Lower leg skin (tissue), 4 donors: ENCODE measurements around the gene ATAD2B. TPM values are rescaled to one million over a fixed set of nuclear protein-coding genes. Genes with fewer than 3 reads are reported as not detected.

ENCODE experiments used
- DNase-seq, 2 donors: peaks; one replicate each; pipeline ENCODE4 v3.0.0-alpha.2; 2019; ENCODE audit warnings: low spot score in 2 of 2
- H3K4me3 ChIP-seq: fragments of 200-600 bp; sonication (generic); 2 replicates; pipeline ENCODE4 v1.5.1; 2017; ENCODE audit warnings: mild to moderate bottlenecking, low read depth; ENCODE audit not compliant: poor library complexity, severe bottlenecking
- CTCF ChIP-seq, 3 donors: fragments of 450-650 bp; IDR thresholded peaks; one replicate each; pipeline ENCODE4 v1.5.1; 2016; ENCODE audit warnings: antibody characterized with exemption in 3 of 3, mild to moderate bottlenecking in 3 of 3, moderate library complexity in 2 of 3
- POLR2A ChIP-seq, 2 donors: fragments of 450-650 bp; IDR thresholded peaks; one replicate each; pipeline ENCODE4 v1.6.1; 2016 to 2017; ENCODE audit warnings: antibody characterized with exemption in 2 of 2, mild to moderate bottlenecking in 1 of 2, moderate library complexity in 1 of 2
- WGBS, 2 donors: methylation state at CpG; one replicate each; pipeline ENCODE4 v1.1.5; 2018; 5-methylcytosine and 5-hydroxymethylcytosine counted together
- intact Hi-C: fragments of 100-400 bp; cut with DNase I; formaldehyde crosslinking; loops from one replicate; pipeline ENCODE4 v1.15.0; 2023; ENCODE audit warnings: low total_unique reads
- total RNA-seq, 4 donors: library from RNA; depleted of rRNA; stranded (reverse); fragments of >200 nt; gene quantifications; one replicate each; pipeline ENCODE4 v1.1.0, GENCODE V29; 2016

The ATAD2B gene
- total RNA-seq, 4 donors from 2014 or later = 23.2 to 31.1 (median 27.9) TPM

- DNase-seq = no peak
- H3K4me3 ChIP-seq = no peak overlapping the region
- intact Hi-C loops = no loop called here
- TF ChIP-seq CTCF (IDR thresholded peaks at IDR 0.05) (no peak), POLR2A (IDR thresholded peaks at IDR 0.05) (no peak)
- 100% methylated on average over 1 of the region's 1 CpG for WGBS, 2 donors
These were observed 87.9 kb downstream of the ATAD2B start for GRCh38 chr2:23838996-23839395.

GRCh38 chr2:23838581-23838980, 88.3 kb downstream of the ATAD2B start:
- intact Hi-C loops = no loop called here
- no peak overlapping the region for H3K4me3 ChIP-seq
- WGBS, 2 donors = 74 to 77% methylated on average over 1 of the region's 1 CpG
- TF ChIP-seq POLR2A (IDR thresholded peaks at IDR 0.05) (no peak), CTCF (IDR thresholded peaks at IDR 0.05) (no peak)
- no peak for DNase-seq

- no peak for DNase-seq
- no peak for TF ChIP-seq POLR2A (IDR thresholded peaks at IDR 0.05)
- no peak for TF ChIP-seq CTCF (IDR thresholded peaks at IDR 0.05)
- WGBS, 2 donors = 95 to 98% methylated on average over 1 of the region's 1 CpG
- no peak overlapping the region for H3K4me3 ChIP-seq
- intact Hi-C loops = no loop called here
These were observed 89.1 kb downstream of the ATAD2B start for GRCh38 chr2:23837871-23838270.

GRCh38 chr2:23836971-23837565, 89.9 kb downstream of the ATAD2B start:
- no peak overlapping the region for H3K4me3 ChIP-seq
- 89% methylated on average over 7 to 9 of the region's 9 CpGs for WGBS, 2 donors
- intact Hi-C loops = no loop called here
- DNase-seq = no peak
- TF ChIP-seq CTCF (IDR thresholded peaks at IDR 0.05) (no peak), POLR2A (IDR thresholded peaks at IDR 0.05) (no peak)

- H3K4me3 ChIP-seq = no peak overlapping the region
- WGBS, 2 donors = 87 to 97% methylated on average over 3 to 5 of the region's 5 CpGs
- DNase-seq = no peak
- intact Hi-C loops = no loop called here
- no peak for TF ChIP-seq CTCF (IDR thresholded peaks at IDR 0.05)
These were observed 90.4 kb downstream of the ATAD2B start for GRCh38 chr2:23836505-23836904.

- intact Hi-C loops = no loop called here
- H3K4me3 ChIP-seq = no peak overlapping the region
- no peak for DNase-seq
- no peak for TF ChIP-seq POLR2A (IDR thresholded peaks at IDR 0.05)
- WGBS, 2 donors = 95 to 97% methylated on average over 4 to 9 of the region's 9 CpGs
These were observed 90.9 kb downstream of the ATAD2B start for GRCh38 chr2:23835988-23836387.
